ENCODE results near the gene TDRD9. TPM values are rescaled to one million over a fixed set of nuclear protein-coding genes. Genes with fewer than 3 reads are reported as not detected.

TDRD9 gene
- polyA plus RNA-seq, 4 donors, result 1.5 to 3.0 (median 2.8) TPM

DNA sequence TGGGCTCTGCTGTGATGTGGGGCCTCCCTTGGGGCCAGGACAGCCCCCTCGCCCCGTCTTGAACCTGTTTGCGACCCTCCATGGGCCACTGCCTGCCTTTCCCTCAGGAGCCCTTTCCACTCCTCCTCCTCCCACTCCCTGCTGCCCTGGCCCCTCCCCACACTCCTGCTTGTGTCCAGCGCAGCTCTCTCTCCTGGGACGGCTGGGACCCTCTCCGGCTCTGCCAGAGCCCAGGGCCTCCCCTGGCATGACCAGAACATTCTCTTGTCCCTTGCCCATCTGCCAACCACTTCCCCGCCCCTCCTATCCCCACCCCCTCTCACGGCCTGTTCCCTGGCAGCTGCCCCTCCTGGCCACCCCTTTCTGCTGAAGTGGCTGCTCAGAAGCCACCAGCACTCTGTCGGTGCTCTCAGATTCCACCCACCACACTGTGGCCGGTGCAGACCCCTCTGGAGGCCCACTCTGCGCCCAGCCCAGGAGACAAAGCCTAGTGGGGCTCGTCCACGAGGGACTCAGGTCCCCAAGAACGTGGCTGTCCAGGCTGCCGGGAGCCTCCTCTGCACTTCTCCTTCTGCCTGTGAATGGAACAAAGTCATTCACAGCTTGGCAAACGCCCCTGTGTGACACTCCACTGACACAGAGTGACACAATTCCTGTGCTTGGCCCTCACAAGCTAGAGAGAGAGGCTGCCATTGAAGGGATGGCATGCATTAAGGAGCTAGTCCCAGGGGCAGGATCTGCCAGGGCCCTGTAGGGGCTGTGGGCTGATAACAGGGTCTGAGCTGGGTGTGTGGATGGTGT lies 158.6 kb downstream of the TDRD9 start:
- DNase-seq (ENCODE audit: low read depth in 4 of 4, low spot score in 2 of 4), result no peak

DNA sequence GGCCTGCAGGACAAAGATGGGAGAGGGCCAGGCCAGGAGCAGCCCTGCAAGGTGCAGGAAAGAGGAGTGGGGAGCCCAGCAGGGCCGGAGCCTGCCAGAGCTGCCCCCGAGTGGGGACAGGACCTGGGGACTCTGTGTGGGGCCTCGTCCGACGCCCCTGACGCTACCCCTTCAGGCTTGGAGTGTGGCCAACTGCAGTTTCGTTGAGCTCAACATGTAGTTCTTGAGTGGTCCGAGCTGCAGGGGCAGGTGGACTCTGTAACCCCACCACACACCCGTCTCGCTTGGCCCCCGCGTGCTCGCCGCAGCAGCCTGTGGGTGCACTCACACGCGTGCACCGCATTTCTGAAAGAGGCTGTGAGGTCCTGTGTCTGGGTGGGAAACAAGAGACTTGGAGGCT lies 159.2 kb downstream of the TDRD9 start:
- DNase-seq (ENCODE audit: low read depth in 4 of 4, low spot score in 2 of 4), result no peak

DNA sequence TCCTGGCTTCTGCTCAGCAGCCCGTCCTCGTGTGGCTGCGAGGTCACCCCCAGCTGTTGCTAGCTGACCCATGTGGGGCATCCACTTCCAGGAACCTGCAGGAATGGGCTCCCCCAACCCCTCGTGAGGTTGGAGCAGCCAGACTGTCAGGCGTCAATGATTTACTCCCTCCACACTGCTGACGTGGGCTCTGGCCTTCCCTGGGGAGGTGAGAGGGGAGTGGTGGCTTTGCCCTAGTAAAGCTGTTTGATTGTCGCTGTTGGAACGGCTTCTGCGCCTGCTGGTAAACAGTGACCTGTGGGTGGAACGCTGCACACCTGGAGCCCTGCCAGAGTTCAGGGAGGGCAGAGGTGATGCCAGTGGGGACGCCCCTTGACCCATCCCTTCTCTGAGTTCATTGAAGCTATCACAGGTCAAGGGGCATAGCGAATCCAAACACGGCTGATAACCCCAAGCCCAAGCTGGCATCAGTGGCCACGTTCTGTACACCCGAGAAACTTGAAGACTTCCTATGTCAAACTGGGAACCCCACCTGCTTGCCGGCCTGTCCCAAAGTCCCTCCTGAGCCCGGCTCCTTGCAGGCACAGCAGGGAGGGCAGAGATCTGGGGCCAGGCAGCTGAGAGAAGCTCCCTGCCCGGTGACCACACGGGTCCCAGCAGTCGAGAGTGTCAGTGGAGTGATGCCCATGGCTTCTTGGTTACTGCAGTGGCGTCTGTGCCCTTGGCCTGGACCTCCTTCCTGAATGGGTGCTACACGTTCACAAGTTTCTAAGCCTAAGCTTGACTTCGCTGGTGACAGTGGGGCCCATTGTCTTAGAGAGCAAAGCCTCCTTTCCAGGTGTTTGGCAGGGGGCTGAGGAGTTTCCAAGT lies 160.0 kb downstream of the TDRD9 start:
- no peak for DNase-seq (ENCODE audit: low read depth in 4 of 4, low spot score in 2 of 4)

DNA sequence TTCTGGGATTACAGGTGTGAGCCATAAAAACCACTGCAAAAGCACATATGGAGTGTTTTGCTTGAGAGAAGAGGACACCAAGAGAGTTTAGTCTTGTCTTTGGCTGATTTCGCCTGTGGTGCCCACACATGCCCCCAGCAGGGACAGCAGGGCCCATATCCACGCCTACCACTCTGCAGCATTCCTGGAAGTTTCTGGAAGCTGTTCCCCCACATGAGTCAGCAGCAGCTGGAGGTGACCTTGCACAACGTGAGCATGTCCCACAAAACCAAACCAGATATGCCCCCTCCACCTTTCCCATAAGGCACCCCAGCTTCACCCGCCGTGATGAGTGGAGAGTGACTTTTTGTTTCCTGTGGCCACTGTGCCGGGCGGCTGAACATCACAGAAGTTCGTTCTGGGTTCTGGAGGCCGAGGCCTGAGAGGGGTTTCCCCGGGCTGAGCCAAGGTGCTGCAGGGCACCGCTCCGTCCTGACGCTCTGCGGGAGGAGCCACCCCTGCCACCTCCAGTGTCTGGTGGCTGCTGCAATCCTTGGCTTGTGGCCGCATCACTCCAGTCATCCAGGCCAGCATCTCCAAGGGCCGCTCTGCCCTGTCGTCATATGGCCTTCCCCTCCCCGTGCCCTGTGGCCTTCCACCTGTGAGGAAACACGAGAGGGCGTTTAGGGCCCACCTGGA lies 162.0 kb downstream of the TDRD9 start:
- DNase-seq (ENCODE audit: low read depth in 4 of 4, low spot score in 2 of 4), result no peak

DNA sequence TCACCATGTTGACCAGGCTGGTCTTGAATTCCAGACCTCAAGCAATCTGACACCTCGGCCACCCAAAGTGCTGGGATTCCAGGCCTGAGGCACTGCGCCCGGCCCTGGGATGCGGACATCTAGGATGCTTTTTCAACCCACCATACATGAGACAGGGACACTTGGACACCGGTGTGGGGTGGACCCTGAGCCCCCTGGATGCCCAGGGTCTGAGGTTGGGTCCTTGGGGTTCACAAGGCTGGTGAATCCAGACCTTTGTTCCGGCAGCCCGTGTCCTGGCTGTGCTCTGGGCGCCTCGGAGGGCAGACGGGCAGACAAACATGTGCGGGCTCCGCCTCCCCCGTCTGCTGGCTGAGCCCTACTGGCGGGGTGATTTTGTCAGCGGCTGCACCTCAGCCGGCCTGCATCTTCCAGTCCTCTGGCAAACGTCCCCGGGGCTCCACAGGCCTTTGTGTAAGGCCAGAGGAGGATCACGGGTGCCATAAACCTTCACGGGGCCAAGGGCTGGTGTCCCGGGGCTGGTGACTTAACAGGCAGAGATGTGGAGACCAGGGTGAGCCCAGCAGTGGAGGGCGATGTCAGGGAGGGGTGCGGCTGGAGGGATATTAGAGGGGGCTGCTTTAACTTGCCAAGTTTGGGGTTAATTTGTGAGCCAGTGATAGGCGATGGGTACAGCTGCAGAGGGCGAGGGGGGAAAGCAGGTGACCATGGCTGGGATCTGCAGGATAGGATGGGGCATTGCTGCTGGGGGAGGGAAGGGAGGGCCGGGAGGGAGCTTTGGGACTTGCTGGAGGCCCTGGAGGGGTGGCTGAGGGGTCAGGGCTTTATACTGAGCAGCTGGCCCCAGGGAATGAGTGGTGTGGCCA lies 163.0 kb downstream of the TDRD9 start:
- no peak for DNase-seq (ENCODE audit: low read depth in 4 of 4, low spot score in 2 of 4)

DNA sequence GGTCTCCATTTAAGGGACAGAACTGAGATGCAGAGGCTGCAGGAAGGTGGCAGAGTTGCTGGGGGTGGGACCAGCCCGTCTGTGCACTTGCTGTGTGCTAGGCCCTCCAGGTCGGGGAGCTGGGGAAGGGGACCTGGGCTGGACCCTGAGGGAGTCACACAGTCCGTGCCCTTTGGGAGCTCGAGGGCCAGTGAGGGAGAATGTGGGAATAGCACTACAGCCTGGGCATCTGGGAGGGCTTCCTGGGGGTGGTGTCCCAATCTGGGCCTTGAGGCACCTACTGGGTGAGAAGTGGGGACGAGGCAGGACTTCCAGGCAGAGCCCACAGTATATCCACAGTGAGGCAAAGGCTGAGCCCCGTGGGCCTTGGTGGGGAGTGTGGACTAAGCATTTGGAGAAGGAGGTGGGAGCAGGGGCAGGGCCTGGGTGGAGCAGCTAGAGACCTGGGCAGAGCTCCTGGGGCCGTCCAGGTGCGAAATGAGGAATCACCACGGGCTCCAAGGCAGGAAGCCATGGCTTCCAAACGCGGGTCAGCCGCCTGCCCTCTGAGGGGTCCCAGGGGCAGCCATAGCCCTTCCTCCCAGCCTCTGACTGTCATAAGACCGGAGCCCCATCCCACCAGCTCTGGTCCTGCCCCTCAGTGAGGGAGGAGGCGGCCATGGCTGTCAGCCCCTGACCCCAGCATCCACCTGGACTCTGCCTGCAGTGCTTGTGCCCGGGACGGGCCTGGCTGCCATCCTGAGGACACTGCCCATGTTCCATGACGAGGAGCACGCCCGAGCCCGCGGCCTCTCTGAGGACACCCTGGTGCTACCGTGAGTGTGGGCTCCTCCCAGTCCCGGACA lies 163.9 kb downstream of the TDRD9 start:
- no peak for DNase-seq (ENCODE audit: low read depth in 4 of 4, low spot score in 2 of 4)

DNA sequence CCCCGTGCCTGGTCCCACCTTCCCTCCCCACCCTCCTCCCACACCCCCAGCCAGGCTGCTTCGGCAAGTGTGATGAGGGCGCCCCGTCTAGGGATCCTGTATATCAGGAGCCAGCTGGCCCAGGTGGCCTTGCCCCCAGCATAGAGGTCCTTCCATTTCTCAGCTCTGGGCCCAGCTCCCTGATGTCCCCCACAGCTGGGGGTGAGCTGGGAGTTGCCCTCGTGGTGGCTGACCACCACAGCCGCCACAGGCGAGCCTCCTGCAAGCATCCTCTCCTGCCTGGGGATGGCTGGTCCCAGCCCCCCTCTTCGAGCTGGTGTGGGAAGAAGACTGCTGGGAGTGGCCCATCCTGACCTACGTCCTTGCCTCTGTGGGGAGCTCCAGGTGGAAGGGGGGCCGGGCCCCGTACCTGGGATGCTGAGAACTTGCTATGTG lies 164.7 kb downstream of the TDRD9 start:
- no peak for DNase-seq (ENCODE audit: low read depth in 4 of 4, low spot score in 2 of 4)

DNA sequence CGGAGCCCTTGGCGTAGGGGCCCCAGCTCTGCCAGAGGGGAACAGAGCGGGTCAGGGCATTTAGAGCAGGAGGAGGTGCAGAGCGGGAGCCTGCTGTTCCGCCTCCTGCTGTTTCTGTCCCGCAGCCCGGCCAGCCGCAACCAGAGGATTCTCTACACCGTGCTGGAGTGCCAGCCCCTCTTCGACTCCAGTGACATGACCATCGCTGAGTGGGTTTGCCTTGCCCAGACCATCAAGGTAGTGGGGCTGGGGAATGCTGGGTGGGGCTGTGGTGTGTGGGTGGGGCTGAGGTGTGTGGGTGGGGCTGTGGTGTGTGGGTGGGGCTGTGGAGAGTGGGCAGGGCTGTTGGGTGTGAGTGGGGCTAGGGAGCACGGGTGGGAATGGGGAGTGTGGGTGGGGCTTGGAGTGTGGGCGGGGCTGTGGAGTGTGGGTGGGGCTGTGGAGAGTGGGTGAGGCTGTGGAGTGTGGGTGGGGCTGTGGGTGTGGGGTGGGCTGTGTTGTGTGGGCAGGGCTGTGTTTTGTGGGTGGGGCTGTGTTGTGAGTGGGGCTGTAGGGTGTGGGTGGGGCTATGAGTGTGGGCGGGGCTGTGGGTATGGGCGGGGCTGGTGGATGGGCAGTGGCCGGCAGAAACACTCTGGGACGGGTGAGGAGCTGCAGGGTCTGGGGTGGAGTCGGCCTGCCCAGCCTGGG lies 165.3 kb downstream of the TDRD9 start:
- DNase-seq (ENCODE audit: low read depth in 4 of 4, low spot score in 2 of 4), result no peak

DNA sequence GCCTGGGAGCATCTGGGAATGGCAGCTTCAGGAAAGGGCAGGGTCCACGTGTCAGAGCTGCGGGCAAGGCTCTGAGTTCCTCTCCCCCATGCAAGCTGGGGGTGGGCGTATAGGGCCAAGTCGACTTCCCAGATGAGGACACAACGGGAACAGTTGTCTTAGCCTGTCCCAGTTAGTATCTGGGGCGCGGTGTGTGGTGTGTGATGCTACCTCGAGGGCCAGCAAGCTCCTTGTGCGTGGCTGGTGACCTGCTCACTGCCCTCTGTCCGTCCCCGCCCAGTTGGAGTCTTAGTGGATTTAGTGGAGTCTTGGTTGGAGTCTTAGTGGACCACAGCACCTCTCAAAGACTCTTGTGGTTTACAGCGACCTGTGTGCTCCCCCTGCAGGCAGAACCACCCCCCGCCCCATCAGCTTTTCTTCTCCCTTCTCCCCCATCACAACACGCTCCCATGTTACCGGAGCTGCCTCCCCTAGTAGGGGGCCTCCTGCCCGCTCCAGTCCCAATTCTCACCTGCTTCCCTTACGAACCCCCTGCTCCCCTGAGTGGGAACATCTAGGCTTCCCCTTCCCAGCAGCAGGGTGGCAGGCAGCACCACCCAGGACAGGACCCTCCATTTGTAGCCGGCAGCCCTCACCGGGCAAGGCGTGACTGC lies 165.9 kb downstream of the TDRD9 start:
- no peak for DNase-seq (ENCODE audit: low read depth in 4 of 4, low spot score in 2 of 4)

DNA sequence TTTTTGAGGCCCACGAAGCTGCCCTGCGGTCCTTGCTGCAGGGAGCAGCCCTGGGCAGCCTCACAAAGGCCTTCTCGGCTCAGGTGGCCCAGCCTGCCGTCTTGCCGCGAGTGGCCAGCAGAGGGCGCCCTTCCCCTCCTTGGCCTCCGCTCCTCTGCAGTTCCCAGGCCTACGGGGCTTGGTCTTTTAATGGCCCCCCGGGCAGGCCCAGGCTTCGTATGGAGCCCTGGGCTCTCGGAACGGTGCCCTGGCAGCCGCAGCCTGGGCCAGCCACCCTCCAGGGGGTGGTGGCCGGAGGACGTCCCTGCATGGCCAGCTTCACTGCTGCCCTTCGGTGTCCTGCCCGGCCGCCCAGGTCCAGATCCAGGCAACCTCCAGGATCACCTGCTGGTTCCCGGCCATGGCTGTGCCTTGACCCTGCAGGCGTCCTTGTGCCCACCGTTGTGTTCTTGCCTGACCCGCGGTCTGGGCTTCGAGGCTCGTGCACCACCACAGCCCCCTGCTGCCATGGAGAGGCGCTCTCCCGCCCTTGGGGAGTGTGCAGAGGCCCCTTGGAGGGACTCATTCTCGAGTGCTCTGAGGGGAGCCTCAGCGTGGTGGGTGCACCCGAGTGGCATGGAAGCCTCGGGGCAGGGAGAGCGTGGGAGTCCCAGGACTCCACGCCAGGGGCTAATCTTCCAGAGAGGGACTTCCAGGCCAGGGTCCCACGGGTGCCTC lies 166.6 kb downstream of the TDRD9 start:
- DNase-seq (ENCODE audit: low read depth in 4 of 4, low spot score in 2 of 4), result no peak

DNA sequence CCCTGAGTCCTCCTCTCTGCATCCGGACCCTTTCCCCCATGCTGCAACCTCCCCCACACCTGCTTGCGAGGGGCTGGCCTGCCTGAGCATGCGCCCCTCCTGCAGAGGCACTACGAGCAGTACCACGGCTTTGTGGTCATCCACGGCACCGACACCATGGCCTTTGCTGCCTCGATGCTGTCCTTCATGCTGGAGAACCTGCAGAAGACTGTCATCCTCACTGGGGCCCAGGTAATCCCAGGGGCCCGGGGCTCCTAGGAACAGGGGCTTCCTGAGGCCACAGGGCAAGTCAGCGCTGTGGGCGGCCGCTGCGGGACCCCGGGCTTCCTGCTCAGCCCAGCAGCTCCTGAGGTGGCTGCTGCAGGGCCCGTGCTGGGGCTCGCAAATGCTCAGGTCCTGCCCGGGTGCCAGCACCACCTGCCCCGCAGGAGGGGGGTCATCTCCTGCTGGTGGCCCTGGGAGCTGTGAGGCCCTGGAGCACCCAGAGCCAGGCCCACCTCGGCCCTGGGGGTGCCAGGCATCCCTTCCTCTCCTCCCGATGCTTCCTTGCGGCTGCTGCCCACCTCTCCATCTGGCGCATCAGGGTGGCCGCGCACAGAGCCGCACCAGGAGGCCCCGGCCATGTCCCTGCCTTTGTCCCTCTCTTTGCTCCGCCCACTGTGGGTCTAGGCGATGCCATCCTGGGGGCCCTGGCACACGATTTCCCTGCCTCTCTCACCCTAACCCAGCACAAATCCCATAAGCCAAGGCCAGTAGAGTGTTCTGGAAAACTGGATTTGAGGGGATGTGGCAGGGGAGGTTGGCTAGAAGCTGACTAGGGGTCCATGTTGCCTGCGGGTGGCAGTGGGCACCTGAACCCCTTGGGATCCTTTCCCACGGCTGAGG lies 167.4 kb downstream of the TDRD9 start:
- DNase-seq (ENCODE audit: low read depth in 4 of 4, low spot score in 2 of 4), result no peak

DNA sequence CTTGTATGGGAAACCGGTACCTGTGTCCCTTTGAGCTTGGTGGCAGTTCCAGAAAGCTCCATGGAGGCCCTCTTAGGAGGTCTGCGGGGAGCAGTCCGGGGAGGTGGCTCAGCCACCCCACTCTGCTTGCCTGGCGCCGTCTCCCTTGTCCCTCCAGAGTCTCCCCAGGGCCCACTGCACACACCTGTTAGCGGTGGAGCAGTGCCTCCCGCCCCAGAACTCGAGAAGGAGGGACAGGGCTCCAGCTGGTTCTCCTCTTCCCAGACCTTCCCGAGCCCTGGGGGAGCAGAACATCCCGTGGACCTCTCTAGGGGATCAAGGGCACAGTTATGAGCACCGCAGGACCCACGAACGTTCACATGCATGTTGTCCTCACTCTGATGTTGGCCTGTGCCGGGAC lies 168.1 kb downstream of the TDRD9 start:
- DNase-seq (ENCODE audit: low read depth in 4 of 4, low spot score in 2 of 4), result no peak

DNA sequence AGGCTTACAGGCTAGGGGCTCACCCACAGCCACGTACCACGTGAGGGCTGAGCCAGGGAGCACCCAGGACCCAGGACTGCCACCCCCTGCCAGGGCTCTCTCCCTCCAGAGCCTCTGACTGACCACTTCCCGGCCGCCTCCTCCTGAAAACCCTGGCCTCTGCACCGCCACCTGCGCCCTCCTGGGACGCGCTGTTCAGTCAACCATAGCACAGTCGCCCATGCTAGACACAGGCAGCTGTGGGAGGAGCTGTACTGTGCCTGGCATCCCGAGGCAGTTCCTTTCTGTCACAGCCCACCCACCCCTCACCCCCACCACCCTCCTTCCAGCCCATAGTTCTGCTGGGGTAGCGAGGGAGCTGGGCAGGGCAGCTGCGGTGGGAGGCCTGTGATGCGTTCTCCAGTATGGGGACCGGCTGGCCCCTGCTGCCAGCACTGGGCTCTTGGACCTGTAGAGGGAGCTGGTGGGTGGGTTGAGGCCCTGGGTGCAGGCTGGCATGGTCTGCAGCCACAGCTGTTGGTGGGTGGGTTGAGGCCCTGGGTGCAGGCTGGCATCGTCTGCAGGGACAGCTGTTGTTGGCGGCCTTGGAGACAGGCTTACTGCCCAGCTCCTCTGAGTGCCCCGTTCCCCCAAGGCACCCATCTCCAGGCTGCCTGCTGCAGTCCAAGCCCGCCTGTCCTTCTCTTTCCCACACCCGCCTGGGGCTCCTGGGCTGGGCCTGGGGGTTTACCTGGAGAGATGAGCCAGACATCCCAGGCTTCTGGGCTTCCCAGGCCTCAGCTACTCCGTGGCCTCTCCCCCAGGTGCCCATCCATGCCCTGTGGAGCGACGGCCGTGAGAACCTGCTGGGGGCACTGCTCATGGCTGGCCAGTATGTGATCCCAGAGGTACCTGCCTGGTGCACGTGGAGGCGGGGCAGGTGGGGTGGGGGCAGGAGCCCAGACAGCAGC lies 168.8 kb downstream of the TDRD9 start:
- no peak for DNase-seq (ENCODE audit: low read depth in 4 of 4, low spot score in 2 of 4)

DNA sequence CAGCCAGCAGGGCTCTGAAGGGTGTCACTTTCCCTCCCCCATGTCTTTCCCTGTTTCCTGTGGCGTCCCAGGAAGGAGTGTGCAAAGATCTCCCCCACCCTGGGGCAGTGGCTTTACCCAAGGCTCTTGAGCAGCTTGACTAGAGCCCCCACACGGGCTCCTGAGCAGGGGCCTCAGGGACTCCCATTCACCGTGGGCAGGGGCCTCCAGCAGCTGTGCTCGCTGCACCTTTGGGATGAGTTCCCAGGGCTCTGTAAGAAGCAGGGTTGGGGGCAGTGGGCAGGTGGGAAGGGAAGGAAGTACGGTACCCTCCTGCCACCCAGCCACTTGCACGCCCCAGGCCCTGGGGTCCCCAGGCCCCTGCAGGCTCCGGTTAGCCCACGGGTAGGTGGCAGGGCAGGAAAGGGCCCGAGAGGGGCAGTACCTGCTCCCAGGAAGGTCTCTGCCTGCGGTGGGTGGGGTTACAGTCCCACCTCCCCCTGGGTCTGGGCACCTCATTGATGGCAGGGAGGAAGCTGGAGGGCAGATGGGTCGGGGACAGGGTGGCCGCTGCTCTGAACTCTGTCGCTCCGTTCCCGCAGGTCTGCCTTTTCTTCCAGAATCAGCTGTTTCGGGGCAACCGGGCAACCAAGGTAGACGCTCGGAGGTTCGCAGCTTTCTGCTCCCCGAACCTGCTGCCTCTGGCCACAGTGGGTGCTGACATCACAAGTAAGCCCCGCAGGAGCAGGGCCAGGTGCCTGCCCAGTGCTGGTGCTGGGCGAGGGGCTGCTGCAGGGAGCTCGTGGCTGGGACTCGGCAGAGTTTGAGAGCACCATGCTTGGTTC lies 170.2 kb downstream of the TDRD9 start:
- DNase-seq (ENCODE audit: low read depth in 4 of 4, low spot score in 2 of 4), result no peak

Data from left renal cortex interstitium (tissue), 4 donors.